A549 (cell line): Measurements from ENCODE around the gene PHF2. TPM values are rescaled to one million over a fixed set of nuclear protein-coding genes. Genes with fewer than 3 reads are reported as not detected.

ENCODE experiments used
- ATAC-seq, 2 experiments: fragments of 200-7000 bp in 1 of 2; fragments of >200 bp in 1 of 2; cut with Nextera tagmentation in 1 of 2; cut with Tn5 transposase in 1 of 2; 3 replicates each; pipeline versions ENCODE4 v1.8.0 to v1.9.1; 2018 to 2020; ENCODE audit warnings: mild to moderate bottlenecking in 1 of 2, moderate library complexity in 1 of 2
- CTCF ChIA-PET: fragments of 300-600 bp; sonication (Branson Sonifier 250); formaldehyde crosslinking; extraction: SDS; loops from one replicate; lab custom pipeline; 2021; ENCODE audit warnings: antibody characterized with exemption, inconsistent platforms; lab: Yijun Ruan, JAX
- POLR2A ChIA-PET: fragments of 350-600 bp; formaldehyde crosslinking; extraction: SDS; loops from one replicate; lab custom pipeline; 2021; ENCODE audit warnings: antibody characterized with exemption, inconsistent platforms; lab: Yijun Ruan, JAX
- DNase-seq, 2 experiments: peaks; one replicate each; pipeline versions ENCODE4 v3.0.0 to v3.0.0-alpha.2; 2011 to 2016; ENCODE audit warnings: low read depth in 1 of 2, low spot score in 1 of 2
- FAIRE-seq: peaks from 2 replicates; lab custom pipeline; 2011; peaks lifted over from hg19 to GRCh38; lab: Jason Lieb, UNC
- H3K27ac ChIP-seq, 2 experiments: fragments of >200 bp; sonication (Bioruptor Twin); formaldehyde crosslinking; 3 replicates each; pipeline ENCODE4 v1.5.1; 2016 to 2017
- H3K4me1 ChIP-seq: fragments of >200 bp; sonication (Bioruptor Twin); formaldehyde crosslinking; 3 replicates; pipeline ENCODE4 v1.6.1; 2016
- H3K4me2 ChIP-seq: fragments of >200 bp; sonication (Bioruptor Twin); formaldehyde crosslinking; 3 replicates; pipeline ENCODE4 v1.6.1; 2016
- H3K4me3 ChIP-seq: fragments of >200 bp; sonication (Bioruptor Twin); formaldehyde crosslinking; 3 replicates; pipeline ENCODE4 v1.5.1; 2016
- H3K9me3 ChIP-seq: fragments of >200 bp; sonication (Bioruptor Twin); formaldehyde crosslinking; 3 replicates; pipeline ENCODE4 v1.6.1; 2016
- BHLHE40 ChIP-seq: IDR thresholded peaks from 2 replicates; pipeline ENCODE4 v1.6.1; 2012; ENCODE audit warnings: low read depth, low read length, inconsistent platforms
- CBX2 ChIP-seq: fragments of 200-600 bp; sonication (generic); IDR thresholded peaks from 2 replicates; pipeline ENCODE4 v1.6.1; 2016; ENCODE audit warnings: low read depth, mild to moderate bottlenecking, borderline replicate concordance
- CEBPB ChIP-seq, 2 experiments: fragments of >200 bp in 1 of 2; sonication (Bioruptor Twin) in 1 of 2; formaldehyde crosslinking in 1 of 2; IDR thresholded peaks; 2 replicates each; pipeline ENCODE4 v1.6.1; 2012 to 2016
- CHD4 ChIP-seq: fragments of 200-600 bp; sonication (generic); IDR thresholded peaks from 2 replicates; pipeline ENCODE4 v1.6.1; 2016; ENCODE audit warnings: antibody characterized with exemption, mild to moderate bottlenecking, borderline replicate concordance
- EHF ChIP-seq: fragments of 250-450 bp; sonication (Bioruptor Pico); IDR thresholded peaks from 2 replicates; pipeline ENCODE4 v1.5.0; 2020; ENCODE audit warnings: mild to moderate bottlenecking
- EHMT2 ChIP-seq: fragments of 200-600 bp; sonication (generic); IDR thresholded peaks from 2 replicates; pipeline ENCODE4 v1.6.1; 2016; ENCODE audit warnings: antibody characterized with exemption, low read depth, mild to moderate bottlenecking, moderate library complexity
- FOSL2 ChIP-seq, 2 experiments: fragments of 450-650 bp in 1 of 2; fragments of >200 bp in 1 of 2; sonication (Bioruptor Twin) in 1 of 2; formaldehyde crosslinking; IDR thresholded peaks; 2 replicates each; pipeline versions ENCODE4 v1.5.0 to v1.6.1; 2016 to 2020; ENCODE audit warnings: mild to moderate bottlenecking in 1 of 2, moderate library complexity in 1 of 2
- GATA3 ChIP-seq: IDR thresholded peaks from 2 replicates; pipeline ENCODE4 v1.6.1; 2012; ENCODE audit warnings: borderline replicate concordance
- HEYL ChIP-seq: fragments of 250-450 bp; sonication (Bioruptor Pico); IDR thresholded peaks from 2 replicates; pipeline ENCODE4 v1.8.0; 2021; ENCODE audit warnings: mild to moderate bottlenecking, moderate library complexity
- HOXB5 ChIP-seq: fragments of 250-450 bp; sonication (Bioruptor Pico); IDR thresholded peaks from 2 replicates; pipeline ENCODE4 v1.5.0; 2020; ENCODE audit warnings: mild to moderate bottlenecking, moderate library complexity
- JUNB ChIP-seq: fragments of >200 bp; sonication (Bioruptor Twin); formaldehyde crosslinking; IDR thresholded peaks from 2 replicates; pipeline ENCODE4 v1.6.1; 2016
- KDM1A ChIP-seq: fragments of 200-600 bp; sonication (generic); IDR thresholded peaks from 2 replicates; pipeline ENCODE4 v1.6.1; 2016; ENCODE audit warnings: low read depth, mild to moderate bottlenecking
- NFE2L2 ChIP-seq: fragments of 150-350 bp; conservative IDR thresholded peaks from 2 replicates; pipeline ENCODE4 v1.6.1; 2014; ENCODE audit warnings: low read length
- NR3C1 ChIP-seq: fragments of >200 bp; sonication (Bioruptor Twin); formaldehyde crosslinking; IDR thresholded peaks from 3 replicates; pipeline ENCODE4 v1.6.1; 2017
- PHF8 ChIP-seq: fragments of 200-600 bp; sonication (generic); IDR thresholded peaks from 2 replicates; pipeline ENCODE4 v1.6.1; 2016; ENCODE audit warnings: low read depth, mild to moderate bottlenecking, antibody characterized with exemption, moderate library complexity, borderline replicate concordance
- POLR2A ChIP-seq: IDR thresholded peaks from 2 replicates; pipeline ENCODE4 v1.6.1; 2012; ENCODE audit warnings: mild to moderate bottlenecking, low read length
- RCOR1 ChIP-seq: fragments of 150-350 bp; IDR thresholded peaks from 2 replicates; pipeline ENCODE4 v1.6.1; 2014; ENCODE audit warnings: antibody characterized with exemption, low read length, low read depth
- RNF2 ChIP-seq: fragments of 200-600 bp; sonication (generic); IDR thresholded peaks from 2 replicates; pipeline ENCODE4 v1.6.1; 2016; ENCODE audit warnings: low read depth, mild to moderate bottlenecking, antibody characterized with exemption, moderate library complexity, borderline replicate concordance
- SREBF2 ChIP-seq: fragments of 450-650 bp; IDR thresholded peaks from 2 replicates; pipeline ENCODE4 v1.6.1; 2014; ENCODE audit warnings: mild to moderate bottlenecking, moderate library complexity
- TFCP2L1 ChIP-seq: fragments of 250-450 bp; sonication (Bioruptor Pico); IDR thresholded peaks from 2 replicates; pipeline ENCODE4 v1.5.0; 2021; ENCODE audit warnings: mild to moderate bottlenecking
- ZNF302 ChIP-seq: fragments of 250-450 bp; sonication (Bioruptor Pico); IDR thresholded peaks from 2 replicates; pipeline ENCODE4 v1.9.0; 2021; ENCODE audit warnings: inconsistent platforms, mild to moderate bottlenecking, moderate library complexity
- WGBS: methylation state at CpG from one replicate; pipeline ENCODE4 v1.1.6; 2017; ENCODE audit errors: missing lambda C conversion rate; 5-methylcytosine and 5-hydroxymethylcytosine counted together
- polyA plus RNA-seq, 4 experiments: library from polyadenylated mRNA; depleted of rRNA in 3 of 4; stranded (reverse); fragments of >200 nt; fragmentation: RNase III in 1 of 4; extraction: RNeasy Plus Mini Kit Qiagen cat#74134 plus additional on column Dnase treatment in 1 of 4; gene quantifications; 2 replicates in 3 of 4; 3 replicates in 1 of 4; pipeline ENCODE4 v1.2.3, GENCODE V29; 2011 to 2017
- TF ChIP-seq, protein P1 (sequence below): fragments of >200 bp; sonication (Bioruptor Twin); formaldehyde crosslinking; IDR thresholded peaks from 2 replicates; pipeline ENCODE4 v1.6.1; 2016
- TF ChIP-seq, protein P2 (sequence below): IDR thresholded peaks from 2 replicates; pipeline ENCODE4 v1.6.1; 2012; ENCODE audit warnings: low read depth, borderline replicate concordance

PHF2 gene
- polyA plus RNA-seq, 2 of the 4 experiments (the other 2 are of a cell fraction) = 9.6 to 12.2 TPM

DNA sequence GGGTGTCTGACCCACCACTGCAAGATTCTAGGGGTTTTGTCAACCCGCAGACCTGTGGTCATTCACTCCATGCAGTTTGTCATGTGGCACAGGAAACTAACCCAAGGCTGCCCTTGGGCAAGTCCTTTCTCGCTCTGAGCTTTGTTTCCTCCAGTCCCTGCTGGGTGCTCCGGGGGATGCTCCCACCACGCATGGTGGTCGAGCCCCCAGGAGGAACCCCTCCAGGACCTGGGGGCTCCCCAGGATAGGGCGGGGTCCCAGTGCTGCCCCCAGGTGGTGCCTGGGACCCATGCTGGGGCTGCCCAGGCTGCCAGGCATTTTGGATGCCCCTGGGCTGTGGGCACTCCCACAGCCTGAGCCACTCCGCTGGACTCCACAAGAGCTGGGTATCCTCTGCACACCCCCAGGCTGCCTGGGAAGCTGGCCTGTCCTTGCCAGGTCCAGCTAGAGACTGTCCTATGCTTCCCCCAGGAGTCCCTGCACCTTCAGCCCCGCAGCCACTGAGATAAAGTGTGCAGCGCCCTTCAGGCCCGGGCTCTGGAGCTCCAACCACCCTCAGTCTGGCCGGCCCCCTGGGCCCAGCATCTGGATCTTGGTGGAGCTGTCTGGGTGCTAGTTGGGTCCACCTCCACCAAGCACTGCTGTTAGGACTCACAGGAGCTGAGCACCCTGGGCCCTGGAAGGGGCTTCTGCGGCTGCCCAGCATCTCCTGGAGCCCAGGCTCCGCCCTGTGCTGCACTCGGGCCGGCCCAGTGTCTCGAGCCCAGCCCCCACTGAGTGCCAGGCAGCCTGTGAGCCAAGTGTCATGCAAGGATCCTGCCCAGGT, 104.3 kb downstream of the PHF2 start:
- H3K4me3 ChIP-seq = no peak overlapping the region
- H3K27ac ChIP-seq = no peak overlapping the region
- WGBS = 84% methylated on average over 14 of the region's 16 CpGs
- TF ChIP-seq RNF2 = no peak
- no peak for TF ChIP-seq HEYL (CRISPR knock-in tag)
- no peak for TF ChIP-seq RCOR1
- no peak for TF ChIP-seq CEBPB (IDR thresholded peaks at IDR 0.05)
- no peak for TF ChIP-seq JUNB
- TF ChIP-seq NR3C1 = no peak
- TF ChIP-seq GATA3 = no peak
- TF ChIP-seq EHMT2 = no peak
- no peak for TF ChIP-seq PHF8
- no peak for TF ChIP-seq TFCP2L1
- TF ChIP-seq CHD4 = no peak
- no peak for TF ChIP-seq SREBF2
- TF ChIP-seq FOSL2 (IDR thresholded peaks at IDR 0.05) = no peak
- no peak for TF ChIP-seq FOSL2 (CRISPR knock-in tag; IDR thresholded peaks at IDR 0.05)
- ChIA-PET POLR2A (no interaction called here), CTCF (interaction anchor here (0.8 to 10.8 kb wide), 20 partner anchors 11 to 536 kb away, joined by 3 to 141 read pairs (median 6); no protein-coding TSS in a partner anchor)
- no peak overlapping the region for H3K4me2 ChIP-seq
- no peak for DNase-seq
- peak in 1 of 2 experiments; percentile 35; a peak in 3 of 6 replicates for ATAC-seq
- FAIRE-seq = no peak
- H3K4me1 ChIP-seq = no peaks in the 10 kb centered on the region
- H3K9me3 ChIP-seq = no peaks in the 10 kb centered on the region

DNA sequence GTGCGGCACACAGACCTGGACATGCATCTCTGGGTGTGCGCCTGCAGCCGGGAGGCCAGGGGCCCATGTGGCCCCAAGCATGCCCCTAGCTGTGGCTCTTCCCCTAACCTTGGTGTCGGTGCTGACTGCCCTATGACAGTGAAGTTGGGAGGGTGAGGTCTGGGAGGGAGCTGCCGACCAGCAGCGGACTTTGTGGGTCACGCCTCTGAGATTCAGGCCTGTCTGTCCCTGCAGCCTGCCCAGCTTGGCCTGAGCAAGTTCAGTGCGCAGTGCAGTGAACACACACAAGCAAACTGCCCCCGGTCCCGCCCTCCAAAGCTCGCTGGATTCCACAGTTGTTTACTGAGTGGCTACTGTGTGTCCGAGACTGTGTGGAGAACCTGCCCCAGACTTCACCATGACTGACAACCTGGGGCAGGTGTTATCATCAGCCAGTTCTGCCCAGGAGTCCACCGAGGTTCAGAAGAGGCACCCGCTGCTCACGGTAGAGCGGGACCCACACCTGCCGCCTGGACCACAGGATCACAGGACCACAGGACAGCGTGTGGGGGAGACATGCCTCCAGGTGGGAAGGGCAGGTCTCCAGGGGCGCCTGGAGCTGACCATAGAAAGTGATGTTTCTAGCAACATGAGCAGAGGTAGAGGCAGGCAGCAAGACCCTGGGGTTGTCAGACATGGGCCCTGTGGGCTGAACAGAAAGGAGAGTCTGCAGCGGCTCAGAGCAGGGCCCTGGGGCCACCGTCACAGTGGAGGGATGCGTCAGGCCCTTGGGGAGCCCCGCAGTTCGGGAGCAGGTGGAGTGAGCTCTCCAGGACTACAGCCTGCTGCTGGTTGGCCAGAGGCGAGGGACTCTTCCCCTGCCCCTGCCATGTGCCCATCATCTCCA, 105.1 kb downstream of the PHF2 start:
- ATAC-seq (peak; percentile 20 to 59; a peak in 5 of 6 replicates), FAIRE-seq (no peak), DNase-seq (no peak)
- H3K9me3 ChIP-seq = no peaks in the 10 kb centered on the region
- CTCF ChIA-PET = interaction anchor here (0.6 to 10.8 kb wide), 44 partner anchors 8 to 1870 kb away, joined by 3 to 141 read pairs (median 4); no protein-coding TSS in a partner anchor
- H3K27ac ChIP-seq = no peak overlapping the region
- WGBS = 63% methylated on average over 7 of the region's 25 CpGs
- TF ChIP-seq, protein P1, sequence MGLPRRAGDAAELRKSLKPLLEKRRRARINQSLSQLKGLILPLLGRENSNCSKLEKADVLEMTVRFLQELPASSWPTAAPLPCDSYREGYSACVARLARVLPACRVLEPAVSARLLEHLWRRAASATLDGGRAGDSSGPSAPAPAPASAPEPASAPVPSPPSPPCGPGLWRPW = no peak
- no peak for TF ChIP-seq NFE2L2
- no peak for TF ChIP-seq EHF (CRISPR knock-in tag)
- no peak for TF ChIP-seq CBX2
- TF ChIP-seq RCOR1 = no peak
- TF ChIP-seq KDM1A = no peak
- TF ChIP-seq EHMT2 = no peak
- no peak for TF ChIP-seq BHLHE40
- TF ChIP-seq HOXB5 (CRISPR knock-in tag) = no peak
- TF ChIP-seq NR3C1 = no peak
- TF ChIP-seq ZNF302 (CRISPR knock-in tag) = no peak
- TF ChIP-seq POLR2A = no peak
- TF ChIP-seq RNF2 = no peak
- TF ChIP-seq, protein P2, sequence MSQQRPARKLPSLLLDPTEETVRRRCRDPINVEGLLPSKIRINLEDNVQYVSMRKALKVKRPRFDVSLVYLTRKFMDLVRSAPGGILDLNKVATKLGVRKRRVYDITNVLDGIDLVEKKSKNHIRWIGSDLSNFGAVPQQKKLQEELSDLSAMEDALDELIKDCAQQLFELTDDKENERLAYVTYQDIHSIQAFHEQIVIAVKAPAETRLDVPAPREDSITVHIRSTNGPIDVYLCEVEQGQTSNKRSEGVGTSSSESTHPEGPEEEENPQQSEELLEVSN = no peak
- TF ChIP-seq, all 56 proteins: peak for 0
- POLR2A ChIA-PET = no interaction called here
- Histone ChIP-seq H3K4me3 (no peak overlapping the region), H3K4me2 (no peak overlapping the region), H3K4me1 (no peaks in the 10 kb centered on the region)
